Trophoblast cell (in vitro differentiated cells and primary cell): ENCODE data around the gene SLC38A11.

Experiments used
- DNase-seq, 2 donors: peaks; one replicate each; pipeline ENCODE4 v3.0.0-alpha.2; 2016
- H2AFZ ChIP-seq: 2 replicates; pipeline ENCODE4 v1.6.1; 2013; ENCODE audit warnings: low read length, moderate library complexity, mild to moderate bottlenecking; ENCODE audit not compliant: insufficient read depth, poor library complexity
- H2AK5ac ChIP-seq: 2 replicates; pipeline ENCODE4 v1.6.1; 2013; ENCODE audit warnings: mild to moderate bottlenecking, low read length
- H2BK120ac ChIP-seq: 2 replicates; pipeline ENCODE4 v1.6.1; 2013; ENCODE audit warnings: low read length, mild to moderate bottlenecking, moderate library complexity; ENCODE audit not compliant: insufficient read depth, poor library complexity
- H2BK12ac ChIP-seq: 2 replicates; pipeline ENCODE4 v1.6.1; 2013; ENCODE audit warnings: mild to moderate bottlenecking, low read length, moderate library complexity
- H2BK5ac ChIP-seq: 2 replicates; pipeline ENCODE4 v1.6.1; 2013; ENCODE audit warnings: low read length, low read depth, moderate library complexity, mild to moderate bottlenecking; ENCODE audit not compliant: poor library complexity
- H3K14ac ChIP-seq: 2 replicates; pipeline ENCODE4 v1.6.1; 2013; ENCODE audit warnings: mild to moderate bottlenecking, low read length
- H3K18ac ChIP-seq: 2 replicates; pipeline ENCODE4 v1.6.1; 2013; ENCODE audit warnings: mild to moderate bottlenecking, low read length
- H3K23ac ChIP-seq: 2 replicates; pipeline ENCODE4 v1.6.1; 2013; ENCODE audit warnings: low read length
- H3K27ac ChIP-seq: 2 replicates; pipeline ENCODE4 v1.5.1; 2013; ENCODE audit warnings: low read depth, mild to moderate bottlenecking, inconsistent platforms, low read length, moderate library complexity
- H3K27me3 ChIP-seq: 2 replicates; pipeline ENCODE4 v1.6.1; 2013; ENCODE audit warnings: inconsistent platforms, mild to moderate bottlenecking, low read length, moderate library complexity; ENCODE audit not compliant: insufficient read depth
- H3K36me3 ChIP-seq, 2 experiments: 1 replicate in 1 of 2; 2 replicates in 1 of 2; pipeline ENCODE4 v1.6.1; 2013; ENCODE audit warnings: low read length in 2 of 2, mild to moderate bottlenecking in 2 of 2, moderate library complexity in 1 of 2; ENCODE audit not compliant: insufficient read depth in 2 of 2, control insufficient read depth in 1 of 2
- H3K4ac ChIP-seq: 2 replicates; pipeline ENCODE4 v1.6.1; 2013; ENCODE audit warnings: low read depth, mild to moderate bottlenecking, low read length, moderate library complexity
- H3K4me1 ChIP-seq, 2 experiments: 1 replicate in 1 of 2; 2 replicates in 1 of 2; pipeline ENCODE4 v1.6.1; 2013; ENCODE audit warnings: low read length in 2 of 2, mild to moderate bottlenecking in 2 of 2, moderate library complexity in 1 of 2; ENCODE audit not compliant: insufficient read depth in 2 of 2, control insufficient read depth in 1 of 2
- H3K4me2 ChIP-seq: 2 replicates; pipeline ENCODE4 v1.6.1; 2013; ENCODE audit warnings: inconsistent platforms, mild to moderate bottlenecking, low read length, moderate library complexity
- H3K4me3 ChIP-seq: 2 replicates; pipeline ENCODE4 v1.5.1; 2013; ENCODE audit warnings: mild to moderate bottlenecking, low read depth, low read length, inconsistent platforms
- H3K79me1 ChIP-seq: one replicate; pipeline ENCODE4 v1.6.1; 2013; ENCODE audit warnings: low read length
- H3K79me2 ChIP-seq: 2 replicates; pipeline ENCODE4 v1.6.1; 2013; ENCODE audit warnings: low read length, mild to moderate bottlenecking; ENCODE audit not compliant: control insufficient read depth, insufficient read depth, poor library complexity
- H3K9ac ChIP-seq: 2 replicates; pipeline ENCODE4 v1.6.1; 2013; ENCODE audit warnings: mild to moderate bottlenecking, low read length
- H3K9me3 ChIP-seq: 2 replicates; pipeline ENCODE4 v1.6.1; 2013; ENCODE audit warnings: low read depth, mild to moderate bottlenecking, control low read depth, inconsistent platforms, low read length; ENCODE audit not compliant: insufficient read depth
- H4K12ac ChIP-seq: 2 replicates; pipeline ENCODE4 v1.6.1; 2013; ENCODE audit warnings: low read depth, mild to moderate bottlenecking, low read length, moderate library complexity
- H4K8ac ChIP-seq: 2 replicates; pipeline ENCODE4 v1.6.1; 2013; ENCODE audit warnings: low read depth, mild to moderate bottlenecking, low read length, moderate library complexity
- H4K91ac ChIP-seq: one replicate; pipeline ENCODE4 v1.6.1; 2013; ENCODE audit warnings: low read depth, mild to moderate bottlenecking, low read length, moderate library complexity
- WGBS: extraction: QIAGEN DNeasy Blood & Tissue Kit; methylation state at CpG from one replicate; pipeline ENCODE4 v1.1.7; 2013; ENCODE audit warnings: missing lambda C conversion rate; ENCODE audit not compliant: insufficient read length, insufficient coverage; ENCODE audit errors: extremely low coverage; 5-methylcytosine and 5-hydroxymethylcytosine counted together

Gene SLC38A11

GRCh38 chr2:164948540-164948939 is 6.8 kb downstream of the SLC38A11 start:
- Histone ChIP-seq H2BK12ac (no peak overlapping the region), H3K4ac (no peak overlapping the region), H2AFZ (no peak overlapping the region), H3K4me2 (no peak overlapping the region), H2BK5ac (no peak overlapping the region), H3K36me3 (no peaks in the 10 kb centered on the region), H3K79me2 (no peaks in the 10 kb centered on the region), H2BK120ac (no peak overlapping the region), H3K4me3 (no peak overlapping the region), H3K14ac (no peak overlapping the region), H3K23ac (no peak overlapping the region), H3K27ac (no peak overlapping the region), H2AK5ac (no peak overlapping the region), H4K12ac (no peak overlapping the region), H3K4me1 (no peaks in the 10 kb centered on the region), H4K8ac (no peak overlapping the region), H4K91ac (no peak overlapping the region), H3K9ac (no peak overlapping the region), H3K18ac (no peak overlapping the region), H3K9me3 (no peaks in the 10 kb centered on the region), H3K79me1 (no peaks in the 10 kb centered on the region), H3K27me3 (peaks cover 2% of the 10 kb centered on the region)
- no peak for DNase-seq
- WGBS: no CpG with 5 or more reads among the region's 1 CpG

- Histone ChIP-seq H4K12ac (no peak overlapping the region), H3K79me2 (no peaks in the 10 kb centered on the region), H2BK5ac (no peak overlapping the region), H3K23ac (no peak overlapping the region), H3K79me1 (no peaks in the 10 kb centered on the region), H3K9me3 (no peaks in the 10 kb centered on the region), H3K27ac (no peak overlapping the region), H3K14ac (no peak overlapping the region), H2BK120ac (no peak overlapping the region), H3K9ac (no peak overlapping the region), H3K27me3 (peaks cover 2% of the 10 kb centered on the region), H2AK5ac (no peak overlapping the region), H3K18ac (no peak overlapping the region), H3K4ac (no peak overlapping the region), H2BK12ac (no peak overlapping the region), H3K4me3 (no peak overlapping the region), H3K4me2 (no peak overlapping the region), H4K91ac (no peak overlapping the region), H3K36me3 (no peaks in the 10 kb centered on the region), H2AFZ (no peak overlapping the region), H3K4me1 (no peaks in the 10 kb centered on the region), H4K8ac (no peak overlapping the region)
- DNase-seq: no peak
- no CpG with 5 or more reads among the region's 7 CpGs for WGBS
Observed at GRCh38 chr2:164947281-164947680, 8.0 kb downstream of the SLC38A11 start.

- Histone ChIP-seq H3K9ac (no peak overlapping the region), H2AK5ac (no peak overlapping the region), H3K36me3 (no peaks in the 10 kb centered on the region), H3K18ac (no peak overlapping the region), H3K4me2 (no peak overlapping the region), H3K4me1 (no peaks in the 10 kb centered on the region), H3K4me3 (no peak overlapping the region), H2BK120ac (no peak overlapping the region), H3K27me3 (no peaks in the 10 kb centered on the region), H3K79me2 (no peaks in the 10 kb centered on the region), H3K9me3 (no peaks in the 10 kb centered on the region), H4K91ac (no peak overlapping the region), H3K23ac (no peak overlapping the region), H3K14ac (no peak overlapping the region), H4K8ac (no peak overlapping the region), H2AFZ (no peak overlapping the region), H2BK12ac (no peak overlapping the region), H3K79me1 (no peaks in the 10 kb centered on the region), H3K4ac (no peak overlapping the region), H3K27ac (no peak overlapping the region), H2BK5ac (no peak overlapping the region), H4K12ac (no peak overlapping the region)
- no peak for DNase-seq
- WGBS: no CpG with 5 or more reads among the region's 1 CpG
Observed at GRCh38 chr2:164943289-164943688, 12.0 kb downstream of the SLC38A11 start.

- no peak overlapping the region for H4K91ac ChIP-seq
- no peaks in the 10 kb centered on the region for H3K9me3 ChIP-seq
- no peak overlapping the region for H2AFZ ChIP-seq
- H3K9ac ChIP-seq: no peak overlapping the region
- no peak overlapping the region for H3K14ac ChIP-seq
- H2BK5ac ChIP-seq: no peak overlapping the region
- no peak overlapping the region for H2AK5ac ChIP-seq
- no peak overlapping the region for H3K27ac ChIP-seq
- no peaks in the 10 kb centered on the region for H3K36me3 ChIP-seq
- peak overlapping the region; percentile 49 for H2BK12ac ChIP-seq
- no peaks in the 10 kb centered on the region for H3K79me1 ChIP-seq
- no peaks in the 10 kb centered on the region for H3K4me1 ChIP-seq
- no peaks in the 10 kb centered on the region for H3K27me3 ChIP-seq
- no peak overlapping the region for H3K4me3 ChIP-seq
- no peak overlapping the region for H4K8ac ChIP-seq
- WGBS: no CpG with 5 or more reads among the region's 3 CpGs
- H2BK120ac ChIP-seq: no peak overlapping the region
- H3K4ac ChIP-seq: no peak overlapping the region
- H3K79me2 ChIP-seq: no peaks in the 10 kb centered on the region
- DNase-seq: no peak
- no peak overlapping the region for H4K12ac ChIP-seq
- no peak overlapping the region for H3K18ac ChIP-seq
- H3K23ac ChIP-seq: no peak overlapping the region
- H3K4me2 ChIP-seq: no peak overlapping the region
Observed at GRCh38 chr2:164937864-164938401, 17.4 kb downstream of the SLC38A11 start.
